SU-DHL-6 (cell line): Measurements from ENCODE around the gene MEF2D.
A peak's percentile ranks its signal among the peaks of the same experiment; 100 is the strongest.

Experiments used
- H2AFZ ChIP-seq: fragments of 200-600 bp; sonication (generic); 2 replicates; pipeline ENCODE4 v1.6.1; 2014; ENCODE audit warnings: low read depth, mild to moderate bottlenecking, moderate library complexity, mixed read lengths, antibody characterized with exemption, low read length; ENCODE audit not compliant: severe bottlenecking
- H3F3A ChIP-seq: fragments of 200-600 bp; shearing (Covaris generic); 2 replicates; pipeline ENCODE4 v1.6.0; 2016; ENCODE audit warnings: antibody characterized with exemption, mild to moderate bottlenecking; ENCODE audit not compliant: insufficient read depth
- H3K27ac ChIP-seq: fragments of 200-600 bp; sonication (generic); 2 replicates; pipeline ENCODE4 v1.5.1; 2016; ENCODE audit warnings: low read depth, mild to moderate bottlenecking, low read length, moderate library complexity, mixed read lengths
- H3K27me3 ChIP-seq: fragments of 200-600 bp; sonication (generic), shearing (Covaris generic); 2 replicates; pipeline ENCODE4 v1.6.0; 2014; ENCODE audit warnings: mild to moderate bottlenecking, low read length
- H3K36me3 ChIP-seq: fragments of 200-600 bp; sonication (generic); 2 replicates; pipeline ENCODE4 v1.6.1; 2014; ENCODE audit warnings: mild to moderate bottlenecking, low read length, mixed read lengths
- H3K4me2 ChIP-seq: fragments of 300-600, 200-600 bp; shearing (Covaris generic), sonication (generic); 2 replicates; pipeline ENCODE4 v1.6.0; 2014; ENCODE audit warnings: low read length, low read depth, mild to moderate bottlenecking; ENCODE audit not compliant: poor library complexity, severe bottlenecking
- H3K4me3 ChIP-seq: fragments of 200-600 bp; sonication (generic); 2 replicates; pipeline ENCODE4 v1.5.1; 2014; ENCODE audit warnings: antibody characterized with exemption, low read length, mild to moderate bottlenecking, mixed read lengths; ENCODE audit not compliant: insufficient read depth, poor library complexity, severe bottlenecking
- H3K79me2 ChIP-seq: fragments of 200-600 bp; sonication (generic); 2 replicates; pipeline ENCODE4 v1.6.1; 2014; ENCODE audit warnings: mild to moderate bottlenecking, low read length, moderate library complexity; ENCODE audit not compliant: insufficient read depth
- H3K9ac ChIP-seq: fragments of 200-600 bp; sonication (generic); 2 replicates; pipeline ENCODE4 v1.7.0; 2014; ENCODE audit warnings: mild to moderate bottlenecking, low read length
- H3K9me2 ChIP-seq: fragments of 200-600 bp; sonication (generic); replicated peaks from 2 replicates; pipeline ENCODE4 v1.6.1; 2014; ENCODE audit warnings: low read length; ENCODE audit not compliant: insufficient read depth
- H3K9me3 ChIP-seq: fragments of 200-600 bp; sonication (generic); 2 replicates; pipeline ENCODE4 v1.6.1; 2014; ENCODE audit warnings: low read length, mixed read lengths; ENCODE audit not compliant: insufficient read depth
- H4K20me1 ChIP-seq: fragments of 200-600 bp; sonication (generic); 2 replicates; pipeline ENCODE4 v1.6.1; 2014; ENCODE audit warnings: low read depth, mild to moderate bottlenecking, antibody characterized with exemption, low read length, moderate library complexity, mixed read lengths
- EZH2phosphoT487 ChIP-seq: fragments of 200-600 bp; sonication (generic), shearing (Covaris generic); conservative IDR thresholded peaks from 2 replicates; pipeline ENCODE4 v1.6.1; 2018; ENCODE audit warnings: mild to moderate bottlenecking, antibody characterized with exemption, low read length, moderate library complexity, mixed read lengths
- TF ChIP-seq, protein P1 (sequence below): fragments of 200-600 bp; sonication (generic); IDR thresholded peaks from one replicate; pipeline ENCODE4 v1.5.1; 2017; ENCODE audit warnings: antibody characterized with exemption, mild to moderate bottlenecking, low read length, moderate library complexity; ENCODE audit not compliant: insufficient read depth, poor library complexity, severe bottlenecking

Gene MEF2D

DNA sequence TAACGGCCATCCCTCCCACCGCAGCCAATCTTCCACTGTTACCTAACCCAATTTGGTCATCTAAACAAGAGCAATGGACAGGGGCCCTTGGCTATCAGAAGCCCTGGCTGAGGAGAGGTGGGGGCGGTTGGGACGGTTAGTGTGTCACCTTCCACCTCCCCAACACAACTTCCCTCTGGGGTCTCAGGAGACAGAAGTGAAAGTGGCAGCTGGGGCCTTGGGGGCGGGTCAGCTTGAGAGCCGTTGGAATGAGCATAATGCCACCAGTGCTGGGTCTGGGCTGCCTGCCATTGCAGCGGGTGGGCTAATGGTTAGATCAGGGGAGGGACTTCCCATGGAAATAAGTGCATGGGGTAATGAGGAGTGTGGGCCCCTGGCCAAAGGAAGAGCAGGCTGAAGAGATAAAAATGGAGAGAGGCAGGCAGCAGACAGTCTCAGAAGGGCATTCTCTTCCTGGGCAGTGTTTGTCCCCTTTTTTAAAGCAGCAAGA lies 7.9 kb downstream of the MEF2D start:
- H3K4me2 ChIP-seq: peak overlapping the region; percentile 77

DNA sequence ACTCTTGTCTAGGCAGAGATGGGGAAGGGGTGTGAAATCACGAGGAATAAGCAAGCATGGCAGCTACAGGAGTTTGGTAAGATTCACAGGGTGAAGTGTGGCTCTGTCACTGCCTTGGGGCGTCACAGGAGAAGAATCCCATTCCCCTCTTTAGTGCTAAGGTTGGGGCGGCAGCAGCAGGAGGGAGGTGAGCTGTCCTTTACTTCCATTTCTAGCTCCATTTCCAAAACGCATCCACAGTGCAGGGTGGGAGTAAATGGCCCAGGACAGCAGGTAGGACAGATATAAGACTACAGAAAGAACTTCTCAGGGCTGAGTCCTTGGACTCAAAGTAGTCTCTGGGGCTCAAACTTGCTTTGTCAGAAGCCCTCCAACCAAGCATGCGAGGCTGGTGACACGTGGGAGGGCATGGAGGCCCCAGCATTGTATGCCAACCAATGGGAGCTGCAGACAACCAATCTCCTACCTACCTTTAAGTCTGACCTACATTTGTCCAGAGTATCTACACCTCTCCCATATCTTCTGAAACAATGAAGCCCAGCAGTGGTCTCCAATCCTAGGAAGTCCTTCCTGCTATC lies 8.5 kb downstream of the MEF2D start:
- no peak for TF ChIP-seq EZH2phosphoT487
- TF ChIP-seq, protein P1, sequence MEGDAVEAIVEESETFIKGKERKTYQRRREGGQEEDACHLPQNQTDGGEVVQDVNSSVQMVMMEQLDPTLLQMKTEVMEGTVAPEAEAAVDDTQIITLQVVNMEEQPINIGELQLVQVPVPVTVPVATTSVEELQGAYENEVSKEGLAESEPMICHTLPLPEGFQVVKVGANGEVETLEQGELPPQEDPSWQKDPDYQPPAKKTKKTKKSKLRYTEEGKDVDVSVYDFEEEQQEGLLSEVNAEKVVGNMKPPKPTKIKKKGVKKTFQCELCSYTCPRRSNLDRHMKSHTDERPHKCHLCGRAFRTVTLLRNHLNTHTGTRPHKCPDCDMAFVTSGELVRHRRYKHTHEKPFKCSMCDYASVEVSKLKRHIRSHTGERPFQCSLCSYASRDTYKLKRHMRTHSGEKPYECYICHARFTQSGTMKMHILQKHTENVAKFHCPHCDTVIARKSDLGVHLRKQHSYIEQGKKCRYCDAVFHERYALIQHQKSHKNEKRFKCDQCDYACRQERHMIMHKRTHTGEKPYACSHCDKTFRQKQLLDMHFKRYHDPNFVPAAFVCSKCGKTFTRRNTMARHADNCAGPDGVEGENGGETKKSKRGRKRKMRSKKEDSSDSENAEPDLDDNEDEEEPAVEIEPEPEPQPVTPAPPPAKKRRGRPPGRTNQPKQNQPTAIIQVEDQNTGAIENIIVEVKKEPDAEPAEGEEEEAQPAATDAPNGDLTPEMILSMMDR: no peak
- H3K27me3 ChIP-seq: no peaks in the 10 kb centered on the region
- peaks cover 92% of the 10 kb centered on the region for H3K79me2 ChIP-seq
- no peaks in the 10 kb centered on the region for H3K36me3 ChIP-seq
- peak overlapping the region; percentile 77 for H3K4me2 ChIP-seq
- H3F3A ChIP-seq: peaks cover 66% of the 10 kb centered on the region
- H3K27ac ChIP-seq: peak overlapping the region; percentile 98
- H3K9me2 ChIP-seq: no peaks in the 10 kb centered on the region
- H3K9me3 ChIP-seq: no peaks in the 10 kb centered on the region
- peak overlapping the region; percentile 66 for H3K9ac ChIP-seq
- no peak overlapping the region for H2AFZ ChIP-seq
- H4K20me1 ChIP-seq: peaks cover 4% of the 10 kb centered on the region; the same call in 1 of the 2 replicates
- peak overlapping the region; percentile 25 for H3K4me3 ChIP-seq

More for the DNA sequence above, 7.9 kb downstream of the MEF2D start:
- Histone ChIP-seq H2AFZ (no peak overlapping the region), H3K36me3 (no peaks in the 10 kb centered on the region), H3K9ac (peak overlapping the region; percentile 66), H3K27ac (peak overlapping the region; percentile 98), H3K4me3 (peak overlapping the region; percentile 30), H3K27me3 (no peaks in the 10 kb centered on the region), H3K79me2 (peaks cover 92% of the 10 kb centered on the region), H3F3A (peaks cover 66% of the 10 kb centered on the region), H3K9me3 (no peaks in the 10 kb centered on the region), H4K20me1 (peaks cover 4% of the 10 kb centered on the region; the same call in 1 of the 2 replicates), H3K9me2 (no peaks in the 10 kb centered on the region)
- no peak for TF ChIP-seq EZH2phosphoT487
- TF ChIP-seq, protein P1: no peak

DNA sequence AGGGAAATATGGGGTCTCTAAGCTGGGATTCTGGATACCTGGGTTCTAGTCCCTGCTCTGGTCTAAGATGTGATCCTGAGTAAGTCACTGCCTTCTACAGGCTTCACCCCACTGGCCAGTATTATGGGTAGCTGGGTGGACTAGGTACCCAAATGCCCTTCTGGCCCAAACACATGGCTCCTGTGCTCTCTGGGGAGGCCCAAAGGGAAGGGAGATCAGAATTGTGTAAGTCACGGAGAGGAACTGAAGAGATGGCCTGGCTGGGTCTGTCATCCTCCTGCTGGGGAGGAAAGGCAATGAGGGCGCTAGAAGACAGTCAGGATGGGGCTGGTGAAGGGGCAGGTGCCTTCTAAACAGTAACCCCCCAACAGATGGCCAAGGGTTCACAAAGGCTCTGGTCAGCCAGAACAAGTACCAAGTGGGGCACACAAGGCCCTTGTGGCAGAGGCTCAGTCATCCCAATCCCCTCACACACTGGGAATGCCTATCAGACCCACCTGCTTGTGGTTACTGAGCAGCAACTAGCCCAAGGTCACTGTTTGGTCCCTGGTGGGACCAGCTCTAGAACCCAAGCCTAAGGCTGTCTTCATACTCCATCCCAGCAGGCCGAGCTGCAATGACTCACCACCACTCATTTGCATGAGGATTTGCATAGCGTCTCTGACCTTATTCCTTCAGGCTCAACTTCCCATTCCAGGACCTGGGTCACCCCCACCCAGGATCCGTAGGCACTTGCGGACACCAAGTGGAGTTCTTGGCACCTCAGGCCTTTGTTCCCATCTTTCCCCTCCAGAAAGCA lies 9.2 kb downstream of the MEF2D start:
- H3K4me2 ChIP-seq: peak overlapping the region; percentile 77
- TF ChIP-seq, protein P1: no peak
- no peak for TF ChIP-seq EZH2phosphoT487
- no peaks in the 10 kb centered on the region for H3K9me3 ChIP-seq
- H3K4me3 ChIP-seq: peak overlapping the region; percentile 23
- peaks cover 59% of the 10 kb centered on the region for H3F3A ChIP-seq
- peak overlapping the region; percentile 66 for H3K9ac ChIP-seq
- peaks cover 92% of the 10 kb centered on the region for H3K79me2 ChIP-seq
- peak overlapping the region; percentile 98 for H3K27ac ChIP-seq
- no peaks in the 10 kb centered on the region for H3K36me3 ChIP-seq
- no peaks in the 10 kb centered on the region for H4K20me1 ChIP-seq
- H3K27me3 ChIP-seq: no peaks in the 10 kb centered on the region
- H2AFZ ChIP-seq: no peak overlapping the region
- no peaks in the 10 kb centered on the region for H3K9me2 ChIP-seq
